ENCODE results near the gene S100A2. TPM values are rescaled to one million over a fixed set of nuclear protein-coding genes. Genes with fewer than 3 reads are reported as not detected.
A peak's percentile ranks its signal among the peaks of the same experiment; 100 is the strongest.
"Not testable (repeated sequence)": the region's sequence is repeated elsewhere in the genome, so short reads cannot be mapped to it uniquely, and the experiment has no call there.

Gene S100A2
- total RNA-seq, 4 donors from 2014 or later = 2.7 to 73.3 (median 14.2) TPM

- Histone ChIP-seq H3K4me1 (peaks cover 0 to 6% (median 0%) of the 10 kb centered on the region in 3 donors), H3K9me3 (no peaks in the 10 kb centered on the region), H3K27me3 (no peaks in the 10 kb centered on the region), H3K36me3 (no peaks in the 10 kb centered on the region), H3K27ac (no peak overlapping the region), H3K4me3 (no peak overlapping the region)
- WGBS, 2 donors (ENCODE audit: low coverage in 1 of 2) = 89% methylated on average over 3 to 4 of the region's 4 CpGs
- ATAC-seq = no peak
- no peak for TF ChIP-seq POLR2A (IDR thresholded peaks at IDR 0.05)
- no peak for TF ChIP-seq CTCF (IDR thresholded peaks at IDR 0.05)
Measured at GRCh38 chr1:153520818-153521476, 44.7 kb downstream of the S100A2 start.

- H3K27me3 ChIP-seq, ATAC-seq: not testable (repeated sequence)
- WGBS, 2 donors (ENCODE audit: low coverage in 1 of 2) = 78 to 84% methylated on average over 4 to 5 of the region's 5 CpGs
Measured at GRCh38 chr1:153520137-153520691, 45.4 kb downstream of the S100A2 start.

GRCh38 chr1:153519242-153519641 is 46.4 kb downstream of the S100A2 start:
- no peak overlapping the region for H3K27ac ChIP-seq
- WGBS, 2 donors (ENCODE audit: low coverage in 1 of 2) = 80 to 96% methylated on average over 1 to 3 of the region's 3 CpGs
- ATAC-seq = no peak
- H3K9me3 ChIP-seq = no peaks in the 10 kb centered on the region
- peaks cover 0 to 6% (median 0%) of the 10 kb centered on the region in 3 donors for H3K4me1 ChIP-seq
- no peak for TF ChIP-seq CTCF (IDR thresholded peaks at IDR 0.05)
- no peak for TF ChIP-seq EP300 (IDR thresholded peaks at IDR 0.05)
- no peak for TF ChIP-seq POLR2AphosphoS5 (IDR thresholded peaks at IDR 0.05)
- TF ChIP-seq POLR2A (IDR thresholded peaks at IDR 0.05) = no peak
- no peaks in the 10 kb centered on the region for H3K27me3 ChIP-seq
- no peak overlapping the region for H3K4me3 ChIP-seq
- no peaks in the 10 kb centered on the region for H3K36me3 ChIP-seq

More at GRCh38 chr1:153520137-153520691, 45.4 kb downstream of the S100A2 start:
- H3K36me3 ChIP-seq, H3K9me3 ChIP-seq, H3K4me1 ChIP-seq, H3K4me3 ChIP-seq, H3K27ac ChIP-seq: not testable (repeated sequence)

- TF ChIP-seq EP300 (IDR thresholded peaks at IDR 0.05) (no peak), POLR2AphosphoS5 (IDR thresholded peaks at IDR 0.05) (no peak), POLR2A (IDR thresholded peaks at IDR 0.05) (no peak), CTCF (IDR thresholded peaks at IDR 0.05) (no peak)
- Histone ChIP-seq H3K9me3 (no peaks in the 10 kb centered on the region), H3K36me3 (no peaks in the 10 kb centered on the region), H3K4me3 (no peak overlapping the region), H3K27ac (no peak overlapping the region), H3K27me3 (no peaks in the 10 kb centered on the region), H3K4me1 (peaks cover 0 to 12% (median 4%) of the 10 kb centered on the region in 3 donors)
- 48 to 50% methylated on average over 1 to 4 of the region's 8 CpGs for WGBS, 2 donors (ENCODE audit: low coverage in 1 of 2)
- ATAC-seq = peak; percentile 58
Measured at GRCh38 chr1:153515504-153516394, 49.9 kb downstream of the S100A2 start.

GRCh38 chr1:153513666-153514065 is 52.0 kb downstream of the S100A2 start:
- H3K27ac ChIP-seq = no peak overlapping the region
- ATAC-seq = no peak
- no peaks in the 10 kb centered on the region for H3K9me3 ChIP-seq
- 92 to 97% methylated on average over 4 to 6 of the region's 7 CpGs for whole genome bisulfite sequencing, 2 donors (ENCODE audit: low coverage in 1 of 2)
- no peak for TF ChIP-seq POLR2A (IDR thresholded peaks at IDR 0.05)
- TF ChIP-seq POLR2AphosphoS5 (IDR thresholded peaks at IDR 0.05) = no peak
- no peak for TF ChIP-seq EP300 (IDR thresholded peaks at IDR 0.05)
- H3K4me3 ChIP-seq = no peak overlapping the region
- H3K4me1 ChIP-seq = peaks cover 0 to 16% (median 10%) of the 10 kb centered on the region in 3 donors
- H3K36me3 ChIP-seq = no peaks in the 10 kb centered on the region
- H3K27me3 ChIP-seq = no peaks in the 10 kb centered on the region
